HPDE6-E6E7 (cell line): ENCODE measurements around the gene IL21R.
"Not testable (repeated sequence)": the region's sequence is repeated elsewhere in the genome, so short reads cannot be mapped to it uniquely, and the experiment has no call there.

Source experiments
- DNase-seq: peaks from one replicate; pipeline ENCODE4 v3.0.0; 2011; ENCODE audit warnings: missing footprints; ENCODE audit errors: extremely low spot score

The IL21R gene

DNA sequence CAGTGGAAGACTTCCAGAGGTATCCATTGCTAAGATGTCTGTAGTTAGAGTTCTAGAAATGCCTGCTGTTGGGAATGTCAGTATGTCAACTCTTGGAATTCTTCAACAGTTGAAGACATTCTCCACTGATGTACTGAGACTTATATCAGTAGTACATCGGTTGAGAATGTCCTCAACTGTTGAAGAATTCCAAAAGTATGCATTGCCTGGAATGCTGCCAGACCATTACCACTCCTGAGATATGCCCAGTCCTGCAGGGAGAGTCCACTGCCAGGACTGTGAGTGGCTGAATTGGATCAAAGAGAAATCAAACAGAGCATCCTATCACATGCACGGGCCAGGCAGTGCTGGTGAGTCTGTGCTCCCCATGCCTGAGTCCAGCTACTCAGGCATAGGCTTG, 42.0 kb downstream of the IL21R start:
- DNase-seq: no peak

DNA sequence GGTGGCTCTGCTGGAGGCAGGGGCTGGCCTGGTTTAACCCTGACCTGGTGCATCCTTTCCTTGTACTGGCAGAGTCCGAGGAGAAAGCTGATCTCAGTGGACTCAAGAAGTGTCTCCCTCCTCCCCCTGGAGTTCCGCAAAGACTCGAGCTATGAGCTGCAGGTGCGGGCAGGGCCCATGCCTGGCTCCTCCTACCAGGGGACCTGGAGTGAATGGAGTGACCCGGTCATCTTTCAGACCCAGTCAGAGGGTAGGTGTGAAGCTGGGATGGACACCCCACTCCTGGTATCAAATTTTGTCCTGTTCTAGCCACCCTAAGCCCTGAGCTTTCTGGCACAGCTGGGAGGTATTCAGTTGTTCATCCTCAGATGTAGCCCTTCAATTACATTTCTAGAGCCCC, 42.5 kb downstream of the IL21R start:
- DNase-seq: no peak

DNA sequence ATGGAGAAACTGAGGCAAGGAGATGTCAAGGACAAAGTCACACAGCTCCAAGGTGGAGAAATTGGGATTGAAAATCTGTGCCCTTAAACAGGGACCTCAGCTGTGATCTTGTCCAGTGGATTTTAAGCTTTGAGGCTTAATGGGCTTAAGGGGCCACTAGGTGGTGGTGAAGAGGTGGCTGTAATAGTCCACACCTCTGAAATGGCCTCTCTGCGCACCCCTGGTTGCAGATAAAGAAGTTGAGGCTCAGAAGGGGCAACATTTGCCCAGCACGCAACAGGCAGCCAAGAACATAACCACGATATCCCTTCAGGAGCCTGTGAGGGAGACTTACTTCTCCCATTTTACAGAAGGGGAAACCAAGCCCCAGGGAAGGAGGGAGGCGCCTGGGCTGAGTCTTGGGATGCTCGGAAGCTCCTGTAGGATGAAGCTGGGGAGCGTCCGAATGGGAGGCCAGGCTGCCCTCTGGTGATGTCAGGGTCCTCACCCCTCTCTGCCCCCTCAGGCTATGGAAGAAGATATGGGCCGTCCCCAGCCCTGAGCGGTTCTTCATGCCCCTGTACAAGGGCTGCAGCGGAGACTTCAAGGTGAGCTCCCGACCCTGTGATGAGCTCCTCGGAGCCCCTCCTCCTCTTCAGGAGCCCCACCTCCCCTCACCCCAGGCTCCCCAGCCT, 43.7 kb downstream of the IL21R start:
- no peak for DNase-seq

DNA sequence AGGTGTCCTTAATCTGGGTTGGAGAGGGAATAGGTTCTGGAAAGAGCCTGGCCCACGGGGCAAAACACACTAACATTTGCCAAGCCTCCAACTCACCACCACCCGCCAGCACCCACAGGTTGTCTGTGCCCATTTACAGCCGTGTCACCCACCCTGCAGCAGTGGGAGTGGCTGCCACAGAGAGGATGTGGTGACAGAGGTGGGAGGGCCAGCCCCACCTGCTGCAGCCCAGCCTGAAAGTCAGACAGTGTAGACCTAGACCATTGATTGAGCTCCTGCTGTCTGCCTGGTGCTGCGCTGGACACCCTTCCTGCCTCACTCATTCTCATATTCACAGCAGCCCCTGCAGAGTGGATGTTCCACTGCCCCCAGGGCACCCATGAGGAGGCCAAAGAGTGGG, 44.7 kb downstream of the IL21R start:
- DNase-seq: no peak

DNA sequence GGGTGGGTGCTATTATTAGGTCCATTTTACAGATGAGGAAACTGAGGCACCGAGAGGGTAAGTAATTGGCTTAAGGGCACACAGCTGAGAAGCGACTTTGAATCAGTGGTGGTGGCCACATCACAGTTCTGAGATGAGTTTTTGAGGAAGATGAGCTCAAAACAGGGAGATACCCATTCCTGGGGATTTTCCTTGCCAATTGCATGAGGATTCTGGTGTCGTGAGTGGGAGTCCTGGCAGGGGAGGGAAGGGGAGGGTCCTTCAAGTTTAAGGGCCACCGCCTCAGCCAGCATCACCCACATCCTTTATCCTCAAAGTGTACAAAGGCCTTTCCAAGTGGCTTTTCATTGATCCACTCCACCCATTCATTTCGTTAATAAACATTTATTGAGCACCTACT, 45.3 kb downstream of the IL21R start:
- no peak for DNase-seq

DNA sequence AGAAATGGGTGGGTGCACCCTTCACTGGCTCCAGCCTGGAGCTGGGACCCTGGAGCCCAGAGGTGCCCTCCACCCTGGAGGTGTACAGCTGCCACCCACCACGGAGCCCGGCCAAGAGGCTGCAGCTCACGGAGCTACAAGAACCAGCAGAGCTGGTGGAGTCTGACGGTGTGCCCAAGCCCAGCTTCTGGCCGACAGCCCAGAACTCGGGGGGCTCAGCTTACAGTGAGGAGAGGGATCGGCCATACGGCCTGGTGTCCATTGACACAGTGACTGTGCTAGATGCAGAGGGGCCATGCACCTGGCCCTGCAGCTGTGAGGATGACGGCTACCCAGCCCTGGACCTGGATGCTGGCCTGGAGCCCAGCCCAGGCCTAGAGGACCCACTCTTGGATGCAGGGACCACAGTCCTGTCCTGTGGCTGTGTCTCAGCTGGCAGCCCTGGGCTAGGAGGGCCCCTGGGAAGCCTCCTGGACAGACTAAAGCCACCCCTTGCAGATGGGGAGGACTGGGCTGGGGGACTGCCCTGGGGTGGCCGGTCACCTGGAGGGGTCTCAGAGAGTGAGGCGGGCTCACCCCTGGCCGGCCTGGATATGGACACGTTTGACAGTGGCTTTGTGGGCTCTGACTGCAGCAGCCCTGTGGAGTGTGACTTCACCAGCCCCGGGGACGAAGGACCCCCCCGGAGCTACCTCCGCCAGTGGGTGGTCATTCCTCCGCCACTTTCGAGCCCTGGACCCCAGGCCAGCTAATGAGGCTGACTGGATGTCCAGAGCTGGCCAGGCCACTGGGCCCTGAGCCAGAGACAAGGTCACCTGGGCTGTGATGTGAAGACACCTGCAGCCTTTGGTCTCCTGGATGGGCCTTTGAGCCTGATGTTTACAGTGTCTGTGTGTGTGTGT, 46.8 kb downstream of the IL21R start:
- no peak for DNase-seq

DNA sequence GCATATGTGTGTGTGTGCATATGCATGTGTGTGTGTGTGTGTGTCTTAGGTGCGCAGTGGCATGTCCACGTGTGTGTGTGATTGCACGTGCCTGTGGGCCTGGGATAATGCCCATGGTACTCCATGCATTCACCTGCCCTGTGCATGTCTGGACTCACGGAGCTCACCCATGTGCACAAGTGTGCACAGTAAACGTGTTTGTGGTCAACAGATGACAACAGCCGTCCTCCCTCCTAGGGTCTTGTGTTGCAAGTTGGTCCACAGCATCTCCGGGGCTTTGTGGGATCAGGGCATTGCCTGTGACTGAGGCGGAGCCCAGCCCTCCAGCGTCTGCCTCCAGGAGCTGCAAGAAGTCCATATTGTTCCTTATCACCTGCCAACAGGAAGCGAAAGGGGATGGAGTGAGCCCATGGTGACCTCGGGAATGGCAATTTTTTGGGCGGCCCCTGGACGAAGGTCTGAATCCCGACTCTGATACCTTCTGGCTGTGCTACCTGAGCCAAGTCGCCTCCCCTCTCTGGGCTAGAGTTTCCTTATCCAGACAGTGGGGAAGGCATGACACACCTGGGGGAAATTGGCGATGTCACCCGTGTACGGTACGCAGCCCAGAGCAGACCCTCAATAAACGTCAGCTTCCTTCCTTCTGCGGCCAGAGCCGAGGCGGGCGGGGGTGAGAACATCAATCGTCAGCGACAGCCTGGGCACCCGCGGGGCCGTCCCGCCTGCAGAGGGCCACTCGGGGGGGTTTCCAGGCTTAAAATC, 47.6 kb downstream of the IL21R start:
- DNase-seq: no peak

DNA sequence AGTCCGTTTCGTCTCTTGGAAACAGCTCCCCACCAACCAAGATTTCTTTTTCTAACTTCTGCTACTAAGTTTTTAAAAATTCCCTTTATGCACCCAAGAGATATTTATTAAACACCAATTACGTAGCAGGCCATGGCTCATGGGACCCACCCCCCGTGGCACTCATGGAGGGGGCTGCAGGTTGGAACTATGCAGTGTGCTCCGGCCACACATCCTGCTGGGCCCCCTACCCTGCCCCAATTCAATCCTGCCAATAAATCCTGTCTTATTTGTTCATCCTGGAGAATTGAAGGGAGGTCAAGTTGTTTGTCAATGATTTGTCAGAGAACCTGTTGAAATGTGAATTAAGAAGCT, 48.2 kb downstream of the IL21R start:
- DNase-seq: no peak

DNA sequence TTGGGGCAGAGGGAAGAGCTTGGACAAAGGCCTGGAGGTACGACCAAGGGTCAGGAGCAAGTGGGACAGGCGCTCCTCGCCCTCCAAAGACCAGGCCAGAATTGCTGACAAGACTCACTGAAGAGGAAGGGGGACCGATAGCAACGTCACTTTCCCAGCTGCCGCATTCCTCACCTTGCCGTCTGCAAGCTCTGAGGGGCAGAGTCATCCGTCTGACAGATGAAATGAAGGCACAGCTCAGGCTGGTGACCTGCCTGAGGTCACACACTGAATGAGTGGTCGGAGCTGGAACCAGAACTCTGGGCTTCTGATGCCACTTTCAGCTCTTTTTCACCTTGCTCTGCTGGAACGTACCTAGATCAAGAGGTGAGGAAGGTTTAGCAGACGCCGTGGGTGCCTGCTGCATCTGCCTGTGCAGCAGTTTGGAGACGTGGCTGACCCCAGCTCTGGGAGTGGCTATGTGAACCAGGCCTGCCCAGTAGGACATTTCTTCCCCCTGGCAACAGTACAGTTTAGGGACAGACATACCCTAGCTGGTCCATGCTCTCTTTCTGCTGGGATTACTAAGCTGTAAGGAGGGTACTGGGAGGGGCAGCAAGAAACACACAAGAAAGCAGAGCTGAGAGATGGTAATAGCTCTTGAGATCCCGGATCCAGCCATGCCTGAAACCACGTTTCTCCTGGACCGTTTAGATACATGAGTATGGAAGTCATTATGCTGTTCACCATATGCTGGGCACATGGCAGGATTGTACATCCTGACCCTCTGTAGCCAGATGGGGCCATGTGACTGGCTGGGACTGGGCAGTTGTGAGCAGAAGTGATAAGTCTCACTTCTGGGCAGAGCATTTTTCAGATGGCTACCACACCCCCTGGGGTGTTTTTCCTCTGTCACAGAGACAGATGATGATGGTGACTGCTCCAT, 50.9 kb downstream of the IL21R start:
- DNase-seq: no peak

DNA sequence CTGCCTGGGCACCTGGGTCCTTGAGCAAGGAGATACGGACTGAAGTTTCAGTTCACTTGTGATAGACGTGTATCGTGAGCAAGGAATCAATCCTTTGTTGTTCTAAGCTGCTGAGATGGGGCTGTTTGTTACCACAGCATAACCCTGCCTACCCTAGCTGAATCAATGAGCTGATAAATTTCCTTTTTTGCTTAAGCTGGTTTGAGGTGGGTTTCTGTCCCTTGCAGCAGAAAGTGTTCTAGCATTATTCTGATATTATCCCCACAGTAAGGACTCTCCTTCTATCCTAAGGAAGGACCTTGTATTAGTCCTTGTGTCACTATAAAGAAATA, 51.5 kb downstream of the IL21R start:
- DNase-seq: no peak

DNA sequence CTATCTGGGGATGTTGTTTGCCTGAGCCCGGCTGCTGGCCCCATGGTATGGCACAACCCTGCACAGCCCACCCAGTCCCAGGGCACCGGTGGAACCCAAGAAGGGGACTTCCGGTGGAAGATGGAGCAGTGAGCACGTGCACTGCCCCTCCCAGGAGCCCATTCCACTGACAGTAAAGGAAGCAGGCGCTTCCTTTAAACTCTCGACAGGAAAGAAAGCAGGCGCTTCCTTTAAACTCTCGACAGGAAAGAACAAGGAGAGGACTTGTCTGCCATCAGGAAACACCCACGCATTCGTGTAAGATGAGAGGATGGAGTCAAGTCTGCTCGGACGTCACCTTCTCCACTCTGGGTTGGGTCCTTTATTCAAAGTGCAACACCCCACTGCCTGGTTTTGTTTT, 53.7 kb downstream of the IL21R start:
- DNase-seq: no peak

DNA sequence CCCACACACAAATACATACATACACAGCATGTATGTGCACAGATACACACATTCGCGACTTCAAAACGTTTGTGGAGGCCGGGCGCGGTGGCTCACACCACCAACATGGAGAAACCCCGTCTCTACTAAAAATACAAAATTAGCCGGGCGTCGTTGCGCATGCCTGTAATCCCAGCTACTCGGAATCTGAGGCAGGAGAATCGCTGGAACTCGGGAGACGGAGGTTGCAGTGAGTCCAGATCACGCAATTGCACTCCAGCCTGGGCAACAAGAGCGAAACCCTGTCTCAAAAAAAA, 55.6 kb downstream of the IL21R start:
- DNase-seq: not testable (repeated sequence)

DNA sequence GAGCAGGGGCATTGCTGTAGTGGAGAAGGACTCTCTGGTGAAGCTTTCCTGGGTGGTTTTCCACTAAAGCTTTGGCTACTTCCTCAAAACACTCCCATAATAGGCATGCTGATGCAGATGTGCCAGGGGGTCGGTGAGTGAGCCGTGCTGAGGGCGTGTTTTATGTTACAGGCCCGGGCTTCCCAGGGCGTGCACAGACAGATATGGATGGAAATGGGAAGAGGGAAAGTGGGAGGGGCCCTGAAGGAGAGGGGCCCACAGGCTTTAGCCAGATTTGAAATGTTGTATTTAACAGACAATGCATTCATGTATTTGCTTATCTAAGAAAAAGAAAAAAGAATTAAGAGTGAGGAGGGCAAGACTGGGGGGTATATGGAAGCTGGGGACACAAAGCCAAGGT, 56.3 kb downstream of the IL21R start:
- peak; percentile 58 for DNase-seq

DNA sequence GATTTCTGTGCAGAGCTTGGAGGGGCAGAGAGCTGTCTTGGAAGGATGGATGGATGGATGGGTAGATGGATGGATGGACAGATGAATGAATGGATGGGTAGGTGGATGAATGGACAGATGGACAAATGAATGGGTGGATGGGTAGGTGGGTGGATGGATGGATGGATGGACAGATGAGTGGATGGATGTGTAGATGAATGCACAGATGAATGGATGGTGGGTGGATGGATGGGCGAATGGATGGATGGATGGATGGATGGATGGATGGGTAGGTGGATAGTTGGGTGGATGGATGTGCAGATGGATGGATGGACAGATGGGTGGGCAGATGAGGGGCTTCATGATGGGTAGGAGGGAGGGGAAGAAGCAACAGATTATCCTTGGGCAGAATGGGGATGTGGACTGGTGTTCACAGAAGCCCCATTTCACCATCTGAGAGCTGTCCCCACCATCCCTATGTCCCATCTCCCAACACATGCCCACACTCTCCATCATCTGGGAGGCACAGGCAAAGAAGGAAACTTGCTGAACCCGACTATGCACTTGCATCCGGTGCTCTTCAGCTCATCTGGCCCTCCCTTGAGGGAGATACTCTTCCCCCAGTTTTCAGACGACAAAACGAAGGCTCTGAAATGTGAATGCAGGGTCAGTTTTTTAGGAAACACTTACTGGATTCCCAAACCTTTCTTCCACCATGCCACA, 57.2 kb downstream of the IL21R start:
- DNase-seq: no peak

DNA sequence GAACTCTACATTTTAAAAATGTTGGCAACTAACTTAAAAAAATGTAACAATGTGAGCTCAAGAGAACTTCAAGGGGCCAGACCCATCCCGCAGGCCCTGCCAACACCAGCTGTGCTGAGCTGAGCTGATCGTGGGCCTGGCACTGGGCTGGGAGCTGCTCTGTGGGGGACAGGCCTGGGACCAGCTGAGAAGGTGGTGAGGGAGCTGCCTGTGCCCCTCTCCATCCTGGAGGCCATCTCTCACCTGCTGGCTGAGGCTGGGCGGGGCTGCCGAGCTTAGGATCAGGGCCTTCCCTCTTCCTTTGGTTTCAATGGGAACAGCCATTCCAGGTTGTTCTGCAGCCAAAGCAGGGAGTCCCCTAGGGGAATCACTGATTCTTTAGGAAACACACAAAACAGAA, 58.2 kb downstream of the IL21R start:
- DNase-seq: no peak

DNA sequence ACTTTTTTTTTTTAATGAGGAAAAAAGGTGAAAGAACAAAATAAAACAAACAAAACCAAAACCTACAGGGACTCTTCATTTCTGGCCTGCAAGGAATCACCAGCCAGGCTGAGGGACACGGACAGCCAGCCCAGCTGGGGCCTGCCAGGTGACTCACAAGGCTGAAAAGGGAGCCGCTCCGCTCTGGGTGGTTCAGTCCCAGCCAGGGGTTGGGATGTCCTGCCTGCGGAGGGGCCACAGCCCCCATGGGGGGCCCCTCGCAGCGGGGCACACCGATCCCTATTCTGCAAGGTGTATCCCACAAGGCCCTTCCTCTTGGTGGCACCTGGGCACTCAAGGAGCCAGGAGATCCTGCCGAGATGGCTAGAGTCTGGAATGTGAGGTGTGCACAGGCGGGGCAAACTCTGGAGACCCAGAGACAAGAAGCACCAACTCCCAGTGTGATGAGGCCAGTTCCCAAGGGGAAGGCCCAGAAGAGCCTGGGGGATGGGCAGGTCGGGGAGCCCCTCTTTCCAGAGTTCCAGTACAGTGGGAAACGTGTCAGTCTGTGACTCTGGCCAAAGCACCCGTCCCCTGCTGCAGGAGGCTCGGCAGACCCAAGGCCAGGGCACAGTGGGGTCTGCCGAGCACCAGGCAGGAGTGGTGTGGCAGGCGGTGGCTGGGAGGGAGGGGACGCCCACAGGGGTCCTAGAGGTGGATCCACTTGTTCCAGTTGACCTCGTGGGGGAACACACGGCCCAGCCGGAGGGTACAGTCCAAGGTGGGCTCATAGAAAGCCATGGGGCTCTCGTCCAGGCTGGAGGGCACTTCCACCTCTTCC, 58.9 kb downstream of the IL21R start:
- peak; percentile 45 for DNase-seq

DNA sequence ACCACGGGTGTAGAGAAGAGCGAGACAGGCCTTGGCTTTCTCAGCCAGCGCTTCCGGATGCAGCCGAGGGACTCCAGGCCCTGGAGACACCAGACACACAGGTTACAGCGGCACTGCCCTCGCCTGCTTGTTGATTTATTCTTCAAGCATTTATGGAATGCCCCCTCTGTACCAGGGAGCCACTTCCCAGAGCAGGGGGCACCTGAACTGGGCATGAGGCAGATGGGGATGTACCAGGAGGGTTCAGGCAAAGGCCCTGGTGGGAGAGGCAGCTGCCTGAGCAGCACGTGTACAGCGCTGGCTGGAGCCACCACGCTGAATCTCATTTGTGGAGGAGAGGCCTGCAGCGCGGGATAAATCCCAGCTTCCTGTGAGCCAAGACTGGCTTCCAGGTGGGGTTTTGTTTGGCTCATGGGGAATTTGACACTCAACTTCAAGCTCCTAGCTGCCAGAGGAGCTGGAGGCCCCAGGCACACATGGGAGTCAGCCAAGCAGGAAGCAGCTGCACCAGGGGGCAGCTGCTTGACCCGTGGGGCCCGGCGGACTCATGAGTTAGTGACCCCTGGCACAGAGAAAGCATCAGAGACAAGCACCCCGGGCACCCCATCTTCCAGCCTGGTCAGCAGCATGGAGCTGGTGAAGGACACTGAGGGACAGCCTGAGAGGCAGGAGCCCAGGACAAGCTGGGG, 59.7 kb downstream of the IL21R start:
- no peak for DNase-seq

DNA sequence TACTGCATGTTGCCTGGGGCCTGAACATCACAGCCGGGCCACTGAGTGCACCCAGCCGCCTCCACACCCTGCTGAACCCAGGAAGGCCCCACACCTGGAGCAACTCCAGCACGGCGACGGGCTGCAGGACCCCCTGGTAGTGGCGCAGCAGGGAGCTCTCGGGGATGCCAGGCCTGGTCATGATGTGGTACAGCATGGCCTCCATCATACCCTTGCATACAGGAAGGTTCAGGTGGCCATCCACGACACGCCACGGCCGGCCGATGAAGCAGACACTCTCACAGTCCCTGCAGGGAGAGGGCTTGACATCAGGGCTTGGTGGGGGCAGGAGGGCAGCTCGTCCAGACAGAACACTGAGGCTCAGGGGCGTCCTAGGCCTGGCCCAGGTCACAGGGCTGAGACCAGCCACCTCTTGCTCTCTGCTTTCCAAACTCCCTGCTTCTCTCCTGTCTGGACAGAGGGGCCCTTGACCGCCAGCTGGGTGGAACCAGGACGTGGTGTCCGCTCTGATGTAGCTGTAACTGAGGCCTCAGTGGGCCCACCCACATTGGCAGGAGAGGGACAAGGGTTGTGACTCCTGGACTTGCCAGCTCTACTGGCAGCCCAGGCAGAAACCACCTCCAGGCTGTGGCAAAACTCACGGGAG, 60.3 kb downstream of the IL21R start:
- no peak for DNase-seq
